ENCODE data around the gene DPH5.
"Not testable (repeated sequence)": the region's sequence is repeated elsewhere in the genome, so short reads cannot be mapped to it uniquely, and the experiment has no call there.

The DPH5 gene

DNA sequence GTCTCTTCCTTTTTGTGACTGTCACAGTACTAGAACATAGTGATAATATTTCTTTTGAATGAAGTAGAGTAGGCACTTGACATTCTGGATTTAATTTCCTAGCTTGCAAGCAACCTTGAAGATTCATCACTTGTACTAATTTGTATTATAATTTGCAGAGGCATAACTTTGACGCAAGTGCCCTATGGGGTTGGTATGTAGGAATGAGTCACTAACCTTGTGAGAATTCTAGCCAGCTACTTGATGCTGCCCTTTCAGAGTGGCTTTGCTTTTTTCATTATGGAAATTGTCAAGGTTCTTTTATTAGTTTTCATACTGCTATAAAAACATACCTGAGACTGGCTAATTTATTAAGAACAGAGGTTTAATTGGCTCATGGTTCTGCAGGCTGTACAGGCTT, 13.7 kb upstream of the DPH5 start:
- no peak overlapping the region for H3K9ac ChIP-seq (ENCODE audit: low read depth, low read length, poor library complexity, severe bottlenecking)
- no peak overlapping the region for H3K4me3 ChIP-seq (ENCODE audit: low read length, poor library complexity, severe bottlenecking)
- no peak overlapping the region for H2AFZ ChIP-seq (ENCODE audit: low read length)
- H3K9me2 ChIP-seq (replicated peaks; ENCODE audit: low read depth, low read length) = no peaks in the 10 kb centered on the region
- H3K9me3 ChIP-seq (ENCODE audit: insufficient read depth, low read depth, low read length) = peaks cover 14% of the 10 kb centered on the region; the same call in 1 of the 2 replicates
- no peaks in the 10 kb centered on the region for H3K36me3 ChIP-seq (ENCODE audit: insufficient read depth, low read length)
- no peaks in the 10 kb centered on the region for H3F3A ChIP-seq (ENCODE audit: low read depth)
- no peaks in the 10 kb centered on the region for H3K79me2 ChIP-seq (ENCODE audit: insufficient read depth, low read length)
- H3K4me2 ChIP-seq (ENCODE audit: low read depth, low read length, poor library complexity, severe bottlenecking) = no peak overlapping the region
- TF ChIP-seq, protein P1, sequence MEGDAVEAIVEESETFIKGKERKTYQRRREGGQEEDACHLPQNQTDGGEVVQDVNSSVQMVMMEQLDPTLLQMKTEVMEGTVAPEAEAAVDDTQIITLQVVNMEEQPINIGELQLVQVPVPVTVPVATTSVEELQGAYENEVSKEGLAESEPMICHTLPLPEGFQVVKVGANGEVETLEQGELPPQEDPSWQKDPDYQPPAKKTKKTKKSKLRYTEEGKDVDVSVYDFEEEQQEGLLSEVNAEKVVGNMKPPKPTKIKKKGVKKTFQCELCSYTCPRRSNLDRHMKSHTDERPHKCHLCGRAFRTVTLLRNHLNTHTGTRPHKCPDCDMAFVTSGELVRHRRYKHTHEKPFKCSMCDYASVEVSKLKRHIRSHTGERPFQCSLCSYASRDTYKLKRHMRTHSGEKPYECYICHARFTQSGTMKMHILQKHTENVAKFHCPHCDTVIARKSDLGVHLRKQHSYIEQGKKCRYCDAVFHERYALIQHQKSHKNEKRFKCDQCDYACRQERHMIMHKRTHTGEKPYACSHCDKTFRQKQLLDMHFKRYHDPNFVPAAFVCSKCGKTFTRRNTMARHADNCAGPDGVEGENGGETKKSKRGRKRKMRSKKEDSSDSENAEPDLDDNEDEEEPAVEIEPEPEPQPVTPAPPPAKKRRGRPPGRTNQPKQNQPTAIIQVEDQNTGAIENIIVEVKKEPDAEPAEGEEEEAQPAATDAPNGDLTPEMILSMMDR (conservative IDR thresholded peaks at IDR 0.05; ENCODE audit: low read length) = no peak
- TF ChIP-seq EZH2phosphoT487 (IDR thresholded peaks at IDR 0.05; ENCODE audit: borderline replicate concordance) = no peak
- H4K20me1 ChIP-seq (ENCODE audit: insufficient read depth, low read length, poor library complexity, severe bottlenecking) = no peaks in the 10 kb centered on the region
- H3K27me3 ChIP-seq (ENCODE audit: insufficient read depth, low read length, poor library complexity, severe bottlenecking) = no peaks in the 10 kb centered on the region
- peaks cover 3% of the 10 kb centered on the region for H3K4me1 ChIP-seq (ENCODE audit: insufficient read depth, low read length, poor library complexity, severe bottlenecking)

DNA sequence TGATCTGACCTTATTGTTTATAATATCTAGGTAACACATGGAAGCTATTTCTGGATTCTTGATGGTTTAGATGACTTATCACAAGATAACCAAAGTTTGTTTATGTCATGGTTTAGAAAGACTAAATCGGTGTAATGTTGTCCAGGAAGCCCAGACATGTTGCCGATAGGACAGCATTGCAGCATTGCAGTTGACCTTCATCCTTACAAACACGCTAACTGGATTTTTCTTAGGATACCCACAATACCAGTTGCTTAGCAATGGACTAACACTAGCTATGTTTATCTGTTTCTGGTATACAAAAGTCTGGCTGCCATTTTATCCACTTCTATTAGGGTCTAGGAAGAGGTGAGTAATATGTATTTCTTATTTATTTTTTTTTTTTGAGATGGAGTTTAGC, 11.7 kb upstream of the DPH5 start:
- TF ChIP-seq, protein P1 (conservative IDR thresholded peaks at IDR 0.05; ENCODE audit: low read length) = no peak
- no peak for TF ChIP-seq EZH2phosphoT487 (IDR thresholded peaks at IDR 0.05; ENCODE audit: borderline replicate concordance)
- Histone ChIP-seq H3K4me3 (ENCODE audit: low read length, poor library complexity, severe bottlenecking) (no peak overlapping the region), H3K4me2 (ENCODE audit: low read depth, low read length, poor library complexity, severe bottlenecking) (no peak overlapping the region), H3K36me3 (ENCODE audit: insufficient read depth, low read length) (no peaks in the 10 kb centered on the region), H4K20me1 (ENCODE audit: insufficient read depth, low read length, poor library complexity, severe bottlenecking) (no peaks in the 10 kb centered on the region), H3K9me3 (ENCODE audit: insufficient read depth, low read depth, low read length) (peaks cover 19% of the 10 kb centered on the region; the same call in 1 of the 2 replicates), H3K4me1 (ENCODE audit: insufficient read depth, low read length, poor library complexity, severe bottlenecking) (no peaks in the 10 kb centered on the region), H3K9me2 (replicated peaks; ENCODE audit: low read depth, low read length) (no peaks in the 10 kb centered on the region), H2AFZ (ENCODE audit: low read length) (no peak overlapping the region), H3K27me3 (ENCODE audit: insufficient read depth, low read length, poor library complexity, severe bottlenecking) (no peaks in the 10 kb centered on the region), H3K79me2 (ENCODE audit: insufficient read depth, low read length) (no peaks in the 10 kb centered on the region), H3F3A (ENCODE audit: low read depth) (no peaks in the 10 kb centered on the region), H3K9ac (ENCODE audit: low read depth, low read length, poor library complexity, severe bottlenecking) (no peak overlapping the region)

DNA sequence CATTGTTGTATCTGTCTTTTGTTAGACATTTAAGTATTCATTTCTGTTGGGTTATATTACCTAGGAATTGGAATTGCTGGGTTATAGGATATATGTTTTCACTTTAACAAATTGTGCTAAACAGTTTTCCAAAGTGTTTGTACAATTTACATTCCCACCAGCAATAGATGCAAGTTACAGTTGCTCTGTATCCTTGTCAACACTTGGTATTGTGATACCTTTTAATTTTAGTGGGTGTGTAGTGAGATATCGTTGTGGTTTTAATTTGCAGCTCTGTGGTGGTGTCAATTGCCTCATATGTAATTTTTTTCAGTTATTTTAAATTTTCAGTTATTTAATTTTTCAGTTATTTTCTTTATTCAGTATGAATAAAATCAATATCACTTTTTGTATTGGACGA, 7.4 kb upstream of the DPH5 start:
- Histone ChIP-seq H3F3A (ENCODE audit: low read depth) (no peaks in the 10 kb centered on the region), H3K4me1 (ENCODE audit: insufficient read depth, low read length, poor library complexity, severe bottlenecking) (peaks cover 15% of the 10 kb centered on the region), H3K9me2 (replicated peaks; ENCODE audit: low read depth, low read length) (no peaks in the 10 kb centered on the region), H3K4me2 (ENCODE audit: low read depth, low read length, poor library complexity, severe bottlenecking) (no peak overlapping the region), H2AFZ (ENCODE audit: low read length) (no peak overlapping the region), H3K36me3 (ENCODE audit: insufficient read depth, low read length) (no peaks in the 10 kb centered on the region), H4K20me1 (ENCODE audit: insufficient read depth, low read length, poor library complexity, severe bottlenecking) (no peaks in the 10 kb centered on the region), H3K4me3 (ENCODE audit: low read length, poor library complexity, severe bottlenecking) (no peak overlapping the region), H3K79me2 (ENCODE audit: insufficient read depth, low read length) (no peaks in the 10 kb centered on the region), H3K9me3 (ENCODE audit: insufficient read depth, low read depth, low read length) (peaks cover 5% of the 10 kb centered on the region; the same call in 1 of the 2 replicates), H3K9ac (ENCODE audit: low read depth, low read length, poor library complexity, severe bottlenecking) (no peak overlapping the region), H3K27me3 (ENCODE audit: insufficient read depth, low read length, poor library complexity, severe bottlenecking) (no peaks in the 10 kb centered on the region)
- TF ChIP-seq EZH2phosphoT487 (IDR thresholded peaks at IDR 0.05; ENCODE audit: borderline replicate concordance) = no peak
- TF ChIP-seq, protein P1 (conservative IDR thresholded peaks at IDR 0.05; ENCODE audit: low read length) = no peak

DNA sequence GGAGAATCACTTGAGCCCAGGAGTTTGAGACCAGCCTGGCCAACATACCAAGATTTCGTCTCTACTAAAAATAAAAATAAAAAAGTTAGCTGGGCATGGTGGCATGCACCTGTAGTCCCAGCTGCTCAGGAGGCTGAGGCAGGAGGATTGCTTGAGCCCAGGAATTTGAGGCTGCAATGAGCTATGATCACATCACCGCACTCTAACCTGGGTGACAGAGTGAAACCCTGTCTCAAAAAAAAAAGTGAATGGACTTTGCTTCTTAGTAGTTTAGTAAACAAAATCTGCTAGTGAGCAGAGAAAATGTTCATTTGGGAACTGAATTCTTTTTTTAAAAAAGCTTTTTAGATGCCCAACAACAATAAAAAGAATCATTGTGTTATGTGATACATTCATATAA, 6.5 kb upstream of the DPH5 start:
- not testable (repeated sequence) for H3K79me2 ChIP-seq (ENCODE audit: insufficient read depth, low read length); H3K9me2 ChIP-seq (replicated peaks; ENCODE audit: low read depth, low read length); H3K4me3 ChIP-seq (ENCODE audit: low read length, poor library complexity, severe bottlenecking); H3F3A ChIP-seq (ENCODE audit: low read depth); H2AFZ ChIP-seq (ENCODE audit: low read length); H3K36me3 ChIP-seq (ENCODE audit: insufficient read depth, low read length); H3K4me2 ChIP-seq (ENCODE audit: low read depth, low read length, poor library complexity, severe bottlenecking); H4K20me1 ChIP-seq (ENCODE audit: insufficient read depth, low read length, poor library complexity, severe bottlenecking); H3K9ac ChIP-seq (ENCODE audit: low read depth, low read length, poor library complexity, severe bottlenecking); H3K27me3 ChIP-seq (ENCODE audit: insufficient read depth, low read length, poor library complexity, severe bottlenecking); H3K9me3 ChIP-seq (ENCODE audit: insufficient read depth, low read depth, low read length)
- H3K4me1 ChIP-seq (ENCODE audit: insufficient read depth, low read length, poor library complexity, severe bottlenecking) = peaks cover 24% of the 10 kb centered on the region
